Esophagus muscularis mucosa (tissue), 4 donors: Measurements from ENCODE around the gene ASB2. TPM values are rescaled to one million over a fixed set of nuclear protein-coding genes. Genes with fewer than 3 reads are reported as not detected.

Experiments
- DNase-seq: peaks from one replicate; pipeline ENCODE4 v3.0.0-alpha.2; 2017; ENCODE audit errors: extremely low spot score
- H3K27ac ChIP-seq, 4 donors: fragments of 200-600 bp; sonication (generic); replicated peaks in 1 of 4; 1 replicate in 3 of 4; 2 replicates in 1 of 4; pipeline ENCODE4 v1.5.1; 2016 to 2019; ENCODE audit warnings: mild to moderate bottlenecking in 1 of 4
- H3K27me3 ChIP-seq, 4 donors: fragments of 200-600 bp; sonication (generic); one replicate each; pipeline versions ENCODE4 v1.5.1 to v1.6.0; 2016 to 2019
- H3K36me3 ChIP-seq, 4 donors: fragments of 200-600 bp; sonication (generic); one replicate each; pipeline ENCODE4 v1.5.1; 2016 to 2019
- H3K4me1 ChIP-seq, 4 donors: fragments of 200-600 bp; sonication (generic); one replicate each; pipeline ENCODE4 v1.5.1; 2016 to 2019
- H3K4me3 ChIP-seq, 4 donors: fragments of 200-600 bp; sonication (generic); 1 replicate in 2 of 4; 2 replicates in 2 of 4; pipeline ENCODE4 v1.5.1; 2016 to 2019; ENCODE audit warnings: mild to moderate bottlenecking in 4 of 4, moderate library complexity in 1 of 4
- H3K9me3 ChIP-seq, 4 donors: fragments of 200-600 bp; sonication (generic); 1 replicate in 3 of 4; 2 replicates in 1 of 4; pipeline ENCODE4 v1.5.1; 2016 to 2019
- EP300 ChIP-seq: sonication (generic); formaldehyde crosslinking; IDR thresholded peaks from one replicate; pipeline ENCODE4 v1.6.1; 2017; ENCODE audit warnings: antibody characterized with exemption
- POLR2A ChIP-seq: fragments of 450-650 bp; IDR thresholded peaks from one replicate; pipeline ENCODE4 v1.6.1; 2017; ENCODE audit warnings: antibody characterized with exemption, moderate library complexity, mild to moderate bottlenecking, low read depth
- POLR2AphosphoS5 ChIP-seq, 2 donors: sonication (generic); formaldehyde crosslinking; IDR thresholded peaks; one replicate each; pipeline ENCODE4 v1.6.1; 2017; ENCODE audit warnings: antibody characterized with exemption in 2 of 2
- WGBS: methylation state at CpG from one replicate; pipeline ENCODE4 v1.1.5; 2018; 5-methylcytosine and 5-hydroxymethylcytosine counted together
- intact Hi-C: fragments of 100-400 bp; cut with DNase I; formaldehyde crosslinking; loops from one replicate; pipeline ENCODE4 v1.15.1; 2023
- total RNA-seq, 4 donors: library from RNA; depleted of rRNA; stranded (reverse); fragments of >200 nt; gene quantifications; one replicate each; pipeline versions ENCODE4 v1.1.0 to v1.2.1, GENCODE V29; 2016
- TF ChIP-seq, protein P1 (sequence below), 3 experiments: fragments of 200-600 bp in 2 of 3; fragments of 450-650 bp in 1 of 3; sonication (generic) in 2 of 3; IDR thresholded peaks; one replicate each; pipeline ENCODE4 v1.5.1; 2017 to 2019; ENCODE audit warnings: antibody characterized with exemption in 3 of 3, mild to moderate bottlenecking in 2 of 3, moderate library complexity in 1 of 3

ASB2 gene
- total RNA-seq, 4 donors from 2014 or later, result 53.5 to 164 (median 105) TPM

DNA sequence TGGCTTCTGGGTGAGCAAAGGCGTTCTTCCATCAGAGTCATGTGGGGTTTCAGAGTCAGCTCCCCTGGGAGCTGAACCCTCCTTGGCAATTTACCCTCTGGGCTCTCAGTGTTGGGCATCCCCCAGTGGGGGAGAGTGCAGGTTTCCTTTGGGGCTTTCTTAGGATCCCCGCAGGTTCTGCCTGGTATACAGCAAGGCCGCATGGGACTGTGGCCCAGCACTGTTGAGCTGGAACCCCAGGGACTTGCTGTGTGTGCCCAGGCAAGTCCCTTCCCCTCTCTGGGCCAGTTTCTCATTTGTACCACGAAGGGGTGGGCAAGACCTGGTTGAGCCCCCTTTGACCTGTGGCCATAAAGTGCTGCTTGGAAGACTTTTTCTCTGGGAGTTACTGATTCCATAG lies 43.7 kb downstream of the ASB2 start:
- DNase-seq, result no peak
- intact Hi-C loops, result loop anchor here (10.0 kb wide), 1 partner anchor 202 kb away; no protein-coding TSS in a partner anchor
- peaks cover 0 to 71% (median 44%) of the 10 kb centered on the region in 4 donors for H3K4me1 ChIP-seq
- WGBS, result 100% methylated on average over 3 of the region's 4 CpGs
- peaks cover 10 to 66% (median 52%) of the 10 kb centered on the region in 4 donors for H3K36me3 ChIP-seq
- no peaks in the 10 kb centered on the region for H3K9me3 ChIP-seq
- no peaks in the 10 kb centered on the region for H3K27me3 ChIP-seq
- no peak overlapping the region for H3K4me3 ChIP-seq
- no peak for TF ChIP-seq POLR2AphosphoS5 (IDR thresholded peaks at IDR 0.05)
- TF ChIP-seq POLR2A, result no peak
- TF ChIP-seq, protein P1, sequence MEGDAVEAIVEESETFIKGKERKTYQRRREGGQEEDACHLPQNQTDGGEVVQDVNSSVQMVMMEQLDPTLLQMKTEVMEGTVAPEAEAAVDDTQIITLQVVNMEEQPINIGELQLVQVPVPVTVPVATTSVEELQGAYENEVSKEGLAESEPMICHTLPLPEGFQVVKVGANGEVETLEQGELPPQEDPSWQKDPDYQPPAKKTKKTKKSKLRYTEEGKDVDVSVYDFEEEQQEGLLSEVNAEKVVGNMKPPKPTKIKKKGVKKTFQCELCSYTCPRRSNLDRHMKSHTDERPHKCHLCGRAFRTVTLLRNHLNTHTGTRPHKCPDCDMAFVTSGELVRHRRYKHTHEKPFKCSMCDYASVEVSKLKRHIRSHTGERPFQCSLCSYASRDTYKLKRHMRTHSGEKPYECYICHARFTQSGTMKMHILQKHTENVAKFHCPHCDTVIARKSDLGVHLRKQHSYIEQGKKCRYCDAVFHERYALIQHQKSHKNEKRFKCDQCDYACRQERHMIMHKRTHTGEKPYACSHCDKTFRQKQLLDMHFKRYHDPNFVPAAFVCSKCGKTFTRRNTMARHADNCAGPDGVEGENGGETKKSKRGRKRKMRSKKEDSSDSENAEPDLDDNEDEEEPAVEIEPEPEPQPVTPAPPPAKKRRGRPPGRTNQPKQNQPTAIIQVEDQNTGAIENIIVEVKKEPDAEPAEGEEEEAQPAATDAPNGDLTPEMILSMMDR (IDR thresholded peaks at IDR 0.05), result no peak
- no peak for TF ChIP-seq EP300
- H3K27ac ChIP-seq, result peak overlapping the region in 3 of 4 donors; percentile 50 to 70 (median 70)

GRCh38 chr14:93930989-93931307 lies 45.4 kb downstream of the ASB2 start:
- H3K36me3 ChIP-seq, result peaks cover 10 to 49% (median 39%) of the 10 kb centered on the region in 4 donors
- no peaks in the 10 kb centered on the region for H3K9me3 ChIP-seq
- no peak overlapping the region for H3K4me3 ChIP-seq
- H3K27ac ChIP-seq, result no peak overlapping the region
- DNase-seq, result no peak
- TF ChIP-seq EP300, result no peak
- TF ChIP-seq, protein P1 (IDR thresholded peaks at IDR 0.05), result no peak
- no peak for TF ChIP-seq POLR2AphosphoS5 (IDR thresholded peaks at IDR 0.05)
- TF ChIP-seq POLR2A, result no peak
- peaks cover 0 to 59% (median 30%) of the 10 kb centered on the region in 4 donors for H3K4me1 ChIP-seq
- intact Hi-C loops, result loop anchor here (10.0 kb wide), 1 partner anchor 204 kb away; no protein-coding TSS in a partner anchor
- no peaks in the 10 kb centered on the region for H3K27me3 ChIP-seq
- WGBS, result 73% methylated on average over 3 of the region's 4 CpGs

DNA sequence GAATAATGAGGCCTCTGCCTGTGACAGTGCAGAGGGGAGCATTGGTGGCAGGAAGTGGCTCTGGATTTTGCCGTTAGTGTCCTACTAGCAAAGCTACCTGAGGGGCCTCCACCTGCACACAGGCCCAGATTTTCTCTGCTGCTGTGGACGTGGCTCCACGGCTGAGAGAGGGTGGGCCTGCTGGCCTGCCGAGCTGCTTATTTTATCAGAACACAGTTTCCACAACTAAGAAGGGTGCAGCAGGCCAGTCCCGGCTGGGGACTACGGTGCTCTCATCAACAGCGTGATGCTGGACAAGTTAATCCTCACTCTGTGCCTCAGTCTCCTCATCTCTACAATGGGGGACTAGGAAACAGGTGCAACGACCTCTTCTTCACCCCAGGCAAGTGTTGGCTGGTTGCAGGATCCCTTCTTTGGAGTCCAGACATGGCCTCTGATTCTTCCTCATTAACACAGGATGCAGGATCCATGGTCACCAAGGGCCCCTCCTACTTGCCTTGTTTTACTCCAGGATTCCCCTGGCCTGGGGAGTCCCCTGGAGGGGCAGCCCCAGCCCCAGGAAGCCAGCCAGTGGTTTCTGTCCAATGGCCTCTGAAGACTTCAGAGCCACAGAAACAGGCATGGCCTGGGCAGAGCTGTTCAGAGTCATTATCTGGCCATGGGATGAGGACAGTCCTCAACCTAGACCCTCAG lies 45.9 kb downstream of the ASB2 start:
- H3K4me3 ChIP-seq, result no peak overlapping the region
- H3K27ac ChIP-seq, result no peak overlapping the region
- no peak for DNase-seq
- no peaks in the 10 kb centered on the region for H3K27me3 ChIP-seq
- intact Hi-C loops, result loop anchor here (10.0 kb wide), 1 partner anchor 204 kb away; no protein-coding TSS in a partner anchor
- TF ChIP-seq EP300, result no peak
- no peak for TF ChIP-seq POLR2A
- TF ChIP-seq, protein P1 (IDR thresholded peaks at IDR 0.05), result no peak
- no peak for TF ChIP-seq POLR2AphosphoS5 (IDR thresholded peaks at IDR 0.05)
- WGBS, result 60% methylated on average over 2 of the region's 8 CpGs
- peaks cover 10 to 45% (median 36%) of the 10 kb centered on the region in 4 donors for H3K36me3 ChIP-seq
- peaks cover 0 to 54% (median 25%) of the 10 kb centered on the region in 4 donors for H3K4me1 ChIP-seq
- no peaks in the 10 kb centered on the region for H3K9me3 ChIP-seq

- Histone ChIP-seq H3K4me1 (peaks cover 0 to 46% (median 17%) of the 10 kb centered on the region in 4 donors), H3K36me3 (peaks cover 5 to 37% (median 32%) of the 10 kb centered on the region in 4 donors), H3K27ac (no peak overlapping the region), H3K9me3 (no peaks in the 10 kb centered on the region), H3K27me3 (no peaks in the 10 kb centered on the region), H3K4me3 (no peak overlapping the region)
- WGBS, result 83% methylated on average over 8 of the region's 11 CpGs
- TF ChIP-seq POLR2A (no peak), EP300 (no peak), POLR2AphosphoS5 (IDR thresholded peaks at IDR 0.05) (no peak)
- TF ChIP-seq, protein P1 (IDR thresholded peaks at IDR 0.05), result no peak
- DNase-seq, result no peak
- intact Hi-C loops, result loop anchor here (10.0 kb wide), 1 partner anchor 205 kb away; no protein-coding TSS in a partner anchor
Measured at GRCh38 chr14:93929657-93930056, 46.7 kb downstream of the ASB2 start.
